A549 (cell line): Measurements from ENCODE around the gene PSMD14. TPM values are rescaled to one million over a fixed set of nuclear protein-coding genes. Genes with fewer than 3 reads are reported as not detected.

Experiments
- ATAC-seq, 2 experiments: fragments of 200-7000 bp in 1 of 2; fragments of >200 bp in 1 of 2; cut with Nextera tagmentation in 1 of 2; cut with Tn5 transposase in 1 of 2; 3 replicates each; pipeline versions ENCODE4 v1.8.0 to v1.9.1; 2018 to 2020; ENCODE audit warnings: mild to moderate bottlenecking in 1 of 2, moderate library complexity in 1 of 2
- CTCF ChIA-PET: fragments of 300-600 bp; sonication (Branson Sonifier 250); formaldehyde crosslinking; extraction: SDS; loops from one replicate; lab custom pipeline; 2021; ENCODE audit warnings: antibody characterized with exemption, inconsistent platforms; lab: Yijun Ruan, JAX
- POLR2A ChIA-PET: fragments of 350-600 bp; formaldehyde crosslinking; extraction: SDS; loops from one replicate; lab custom pipeline; 2021; ENCODE audit warnings: antibody characterized with exemption, inconsistent platforms; lab: Yijun Ruan, JAX
- DNase-seq, 2 experiments: peaks; one replicate each; pipeline versions ENCODE4 v3.0.0 to v3.0.0-alpha.2; 2011 to 2016; ENCODE audit warnings: low read depth in 1 of 2, low spot score in 1 of 2
- FAIRE-seq: peaks from 2 replicates; lab custom pipeline; 2011; peaks lifted over from hg19 to GRCh38; lab: Jason Lieb, UNC
- H3K27ac ChIP-seq, 2 experiments: fragments of >200 bp; sonication (Bioruptor Twin); formaldehyde crosslinking; 3 replicates each; pipeline ENCODE4 v1.5.1; 2016 to 2017
- H3K4me1 ChIP-seq: fragments of >200 bp; sonication (Bioruptor Twin); formaldehyde crosslinking; 3 replicates; pipeline ENCODE4 v1.6.1; 2016
- H3K4me2 ChIP-seq: fragments of >200 bp; sonication (Bioruptor Twin); formaldehyde crosslinking; 3 replicates; pipeline ENCODE4 v1.6.1; 2016
- H3K4me3 ChIP-seq: fragments of >200 bp; sonication (Bioruptor Twin); formaldehyde crosslinking; 3 replicates; pipeline ENCODE4 v1.5.1; 2016
- H3K9me3 ChIP-seq: fragments of >200 bp; sonication (Bioruptor Twin); formaldehyde crosslinking; 3 replicates; pipeline ENCODE4 v1.6.1; 2016
- CBX8 ChIP-seq: fragments of 200-600 bp; sonication (generic); IDR thresholded peaks from 2 replicates; pipeline ENCODE4 v1.6.1; 2016
- CEBPB ChIP-seq, 2 experiments: fragments of >200 bp in 1 of 2; sonication (Bioruptor Twin) in 1 of 2; formaldehyde crosslinking in 1 of 2; IDR thresholded peaks; 2 replicates each; pipeline ENCODE4 v1.6.1; 2012 to 2016
- CHD4 ChIP-seq: fragments of 200-600 bp; sonication (generic); IDR thresholded peaks from 2 replicates; pipeline ENCODE4 v1.6.1; 2016; ENCODE audit warnings: antibody characterized with exemption, mild to moderate bottlenecking, borderline replicate concordance
- ELK1 ChIP-seq: fragments of 150-350 bp; IDR thresholded peaks from 2 replicates; pipeline ENCODE4 v1.6.1; 2014; ENCODE audit warnings: low read depth, mild to moderate bottlenecking, low read length
- ESRRA ChIP-seq: fragments of 150-350 bp; IDR thresholded peaks from 2 replicates; pipeline ENCODE4 v1.6.1; 2014; ENCODE audit warnings: mild to moderate bottlenecking, low read length, borderline replicate concordance
- GATA3 ChIP-seq: IDR thresholded peaks from 2 replicates; pipeline ENCODE4 v1.6.1; 2012; ENCODE audit warnings: borderline replicate concordance
- HDAC2 ChIP-seq: fragments of 200-600 bp; sonication (generic); IDR thresholded peaks from 2 replicates; pipeline ENCODE4 v1.6.1; 2016
- HES2 ChIP-seq: fragments of >200 bp; sonication (Bioruptor Twin); formaldehyde crosslinking; IDR thresholded peaks from 2 replicates; pipeline ENCODE4 v1.6.1; 2016
- HEYL ChIP-seq: fragments of 250-450 bp; sonication (Bioruptor Pico); IDR thresholded peaks from 2 replicates; pipeline ENCODE4 v1.8.0; 2021; ENCODE audit warnings: mild to moderate bottlenecking, moderate library complexity
- HOXB13 ChIP-seq: fragments of 250-450 bp; sonication (Bioruptor Pico); IDR thresholded peaks from 2 replicates; pipeline ENCODE4 v1.5.0; 2020; ENCODE audit warnings: low read depth, mild to moderate bottlenecking, moderate library complexity
- JUN ChIP-seq, 2 experiments: fragments of >200 bp; sonication (Bioruptor Twin); formaldehyde crosslinking; IDR thresholded peaks; 2 replicates in 1 of 2; 3 replicates in 1 of 2; pipeline ENCODE4 v1.6.1; 2016 to 2017
- NR3C1 ChIP-seq: fragments of >200 bp; sonication (Bioruptor Twin); formaldehyde crosslinking; IDR thresholded peaks from 3 replicates; pipeline ENCODE4 v1.6.1; 2017
- POLR2A ChIP-seq: IDR thresholded peaks from 2 replicates; pipeline ENCODE4 v1.6.1; 2012; ENCODE audit warnings: mild to moderate bottlenecking, low read length
- RCOR1 ChIP-seq: fragments of 150-350 bp; IDR thresholded peaks from 2 replicates; pipeline ENCODE4 v1.6.1; 2014; ENCODE audit warnings: antibody characterized with exemption, low read length, low read depth
- SMC3 ChIP-seq: fragments of >200 bp; sonication (Bioruptor Twin); formaldehyde crosslinking; IDR thresholded peaks from 3 replicates; pipeline ENCODE4 v1.6.1; 2018; ENCODE audit warnings: inconsistent platforms
- TFCP2L1 ChIP-seq: fragments of 250-450 bp; sonication (Bioruptor Pico); IDR thresholded peaks from 2 replicates; pipeline ENCODE4 v1.5.0; 2021; ENCODE audit warnings: mild to moderate bottlenecking
- ZSCAN20 ChIP-seq: fragments of 250-450 bp; sonication (Bioruptor Pico); IDR thresholded peaks from 2 replicates; pipeline ENCODE4 v1.8.0; 2022; ENCODE audit warnings: mild to moderate bottlenecking, moderate library complexity
- WGBS: methylation state at CpG from one replicate; pipeline ENCODE4 v1.1.6; 2017; ENCODE audit errors: missing lambda C conversion rate; 5-methylcytosine and 5-hydroxymethylcytosine counted together
- polyA plus RNA-seq, 4 experiments: library from polyadenylated mRNA; depleted of rRNA in 3 of 4; stranded (reverse); fragments of >200 nt; fragmentation: RNase III in 1 of 4; extraction: RNeasy Plus Mini Kit Qiagen cat#74134 plus additional on column Dnase treatment in 1 of 4; gene quantifications; 2 replicates in 3 of 4; 3 replicates in 1 of 4; pipeline ENCODE4 v1.2.3, GENCODE V29; 2011 to 2017
- TF ChIP-seq, protein P1 (sequence below): fragments of 250-450 bp; sonication (Bioruptor Pico); IDR thresholded peaks from 2 replicates; pipeline ENCODE4 v1.5.0; 2021; ENCODE audit warnings: mild to moderate bottlenecking, moderate library complexity, borderline replicate concordance
- TF ChIP-seq, protein P2 (sequence below): fragments of 250-450 bp; sonication (Bioruptor Pico); IDR thresholded peaks from 2 replicates; pipeline ENCODE4 v1.5.0; 2020; ENCODE audit warnings: low read depth, mild to moderate bottlenecking, moderate library complexity
- TF ChIP-seq, protein P3 (sequence below): IDR thresholded peaks from 2 replicates; pipeline ENCODE4 v1.6.1; 2012

The PSMD14 gene
- polyA plus RNA-seq, 2 of the 4 experiments (the other 2 are of a cell fraction) = 166 to 218 TPM

DNA sequence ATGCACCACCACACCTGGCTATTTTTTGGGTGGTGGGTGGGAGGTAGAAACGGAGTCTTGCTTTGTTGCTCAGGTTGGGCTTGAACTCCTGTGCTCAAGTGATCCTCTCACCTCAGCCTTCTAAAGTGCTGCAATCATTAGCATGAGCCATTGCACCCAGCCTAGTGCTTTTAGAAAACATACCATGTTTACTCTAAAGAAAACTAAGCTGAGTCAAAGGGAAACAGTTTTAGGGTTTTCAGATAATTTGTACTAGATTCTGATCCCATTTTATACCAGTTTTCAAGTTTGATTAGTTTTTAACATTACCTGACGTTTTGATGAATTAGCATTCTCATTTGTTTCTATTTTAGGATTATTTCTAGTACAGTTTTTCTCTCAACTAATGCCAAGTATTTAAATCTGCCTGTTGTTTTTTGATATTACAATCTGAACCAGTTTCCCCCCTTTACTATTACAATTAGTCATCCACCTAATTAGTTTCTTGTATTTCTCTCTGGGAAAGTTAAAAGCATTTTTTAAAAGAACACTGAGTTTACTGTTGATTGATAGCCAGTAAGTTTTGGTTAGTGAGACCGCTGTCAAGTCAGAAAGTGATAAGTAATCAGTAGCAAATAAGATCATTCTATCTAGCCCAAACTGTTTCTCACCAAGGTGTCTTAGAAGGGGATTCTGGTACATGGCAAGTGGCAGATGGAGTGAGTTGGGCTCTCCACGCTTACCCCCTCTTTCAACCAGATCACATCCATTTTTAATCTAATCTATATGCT, 83.7 kb downstream of the PSMD14 start:
- ChIA-PET POLR2A (no interaction called here), CTCF (no interaction called here)
- Histone ChIP-seq H3K4me3 (no peak overlapping the region), H3K9me3 (no peaks in the 10 kb centered on the region), H3K27ac (no peak overlapping the region), H3K4me2 (no peak overlapping the region), H3K4me1 (no peaks in the 10 kb centered on the region)
- TF ChIP-seq ELK1 = no peak
- TF ChIP-seq, protein P1, sequence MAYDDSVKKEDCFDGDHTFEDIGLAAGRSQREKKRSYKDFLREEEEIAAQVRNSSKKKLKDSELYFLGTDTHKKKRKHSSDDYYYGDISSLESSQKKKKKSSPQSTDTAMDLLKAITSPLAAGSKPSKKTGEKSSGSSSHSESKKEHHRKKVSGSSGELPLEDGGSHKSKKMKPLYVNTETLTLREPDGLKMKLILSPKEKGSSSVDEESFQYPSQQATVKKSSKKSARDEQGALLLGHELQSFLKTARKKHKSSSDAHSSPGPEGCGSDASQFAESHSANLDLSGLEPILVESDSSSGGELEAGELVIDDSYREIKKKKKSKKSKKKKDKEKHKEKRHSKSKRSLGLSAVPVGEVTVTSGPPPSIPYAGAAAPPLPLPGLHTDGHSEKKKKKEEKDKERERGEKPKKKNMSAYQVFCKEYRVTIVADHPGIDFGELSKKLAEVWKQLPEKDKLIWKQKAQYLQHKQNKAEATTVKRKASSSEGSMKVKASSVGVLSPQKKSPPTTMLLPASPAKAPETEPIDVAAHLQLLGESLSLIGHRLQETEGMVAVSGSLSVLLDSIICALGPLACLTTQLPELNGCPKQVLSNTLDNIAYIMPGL (CRISPR knock-in tag) = no peak
- no peak for TF ChIP-seq HEYL (CRISPR knock-in tag)
- TF ChIP-seq HES2 = no peak
- no peak for TF ChIP-seq JUN (IDR thresholded peaks at IDR 0.05)
- TF ChIP-seq GATA3 = no peak
- TF ChIP-seq ZSCAN20 (CRISPR knock-in tag) = no peak
- no peak for TF ChIP-seq NR3C1
- TF ChIP-seq, protein P2, sequence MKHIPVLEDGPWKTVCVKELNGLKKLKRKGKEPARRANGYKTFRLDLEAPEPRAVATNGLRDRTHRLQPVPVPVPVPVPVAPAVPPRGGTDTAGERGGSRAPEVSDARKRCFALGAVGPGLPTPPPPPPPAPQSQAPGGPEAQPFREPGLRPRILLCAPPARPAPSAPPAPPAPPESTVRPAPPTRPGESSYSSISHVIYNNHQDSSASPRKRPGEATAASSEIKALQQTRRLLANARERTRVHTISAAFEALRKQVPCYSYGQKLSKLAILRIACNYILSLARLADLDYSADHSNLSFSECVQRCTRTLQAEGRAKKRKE = no peak
- no peak for TF ChIP-seq CBX8
- no peak for TF ChIP-seq SMC3
- TF ChIP-seq, protein P3, sequence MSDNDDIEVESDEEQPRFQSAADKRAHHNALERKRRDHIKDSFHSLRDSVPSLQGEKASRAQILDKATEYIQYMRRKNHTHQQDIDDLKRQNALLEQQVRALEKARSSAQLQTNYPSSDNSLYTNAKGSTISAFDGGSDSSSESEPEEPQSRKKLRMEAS = no peak
- TF ChIP-seq HOXB13 (CRISPR knock-in tag) = no peak
- TF ChIP-seq RCOR1 = no peak
- no peak for TF ChIP-seq CHD4
- no peak for TF ChIP-seq POLR2A
- TF ChIP-seq HDAC2 = no peak
- 91% methylated on average over 4 of the region's 4 CpGs for WGBS
- DNase-seq (no peak), ATAC-seq (no peak), FAIRE-seq (no peak)

GRCh38 chr2:161400076-161400475, 91.9 kb downstream of the PSMD14 start:
- ChIA-PET POLR2A (no interaction called here), CTCF (no interaction called here)
- Histone ChIP-seq H3K4me1 (no peaks in the 10 kb centered on the region), H3K4me2 (no peak overlapping the region), H3K4me3 (no peak overlapping the region), H3K9me3 (no peaks in the 10 kb centered on the region), H3K27ac (no peak overlapping the region)
- ATAC-seq (no peak), DNase-seq (peak in 1 of 2 experiments; percentile 12), FAIRE-seq (no peak)
- TF ChIP-seq TFCP2L1 (CRISPR knock-in tag) = no peak
- TF ChIP-seq ESRRA = no peak
- TF ChIP-seq CEBPB (IDR thresholded peaks at IDR 0.05) = 0 out of 4 replicates have a peak, but pooled peaks of 1 of the 2 experiments have one; percentile 14
- TF ChIP-seq, protein P2 = no peak
- WGBS = 100% methylated on average over 2 of the region's 2 CpGs
